Measurements from ENCODE around the gene HOXA4. TPM values are rescaled to one million over a fixed set of nuclear protein-coding genes. Genes with fewer than 3 reads are reported as not detected.
A peak's percentile ranks its signal among the peaks of the same experiment; 100 is the strongest.

Gene HOXA4
- polyA plus RNA-seq, 1 donor from 2014 or later, result not detected

GRCh38 chr7:27117887-27118491 lies 12.6 kb downstream of the HOXA4 start:
- Mint-ChIP-seq H3K4me1 (no peaks in the 10 kb centered on the region), H3K4me3 (no peak overlapping the region), H3K27ac (no peak overlapping the region), H3K36me3 (peaks cover 2% of the 10 kb centered on the region), H3K27me3 (peaks cover 2% of the 10 kb centered on the region), H3K9me3 (no peaks in the 10 kb centered on the region)

- peaks cover 2% of the 10 kb centered on the region for H3K36me3 Mint-ChIP-seq
- H3K4me3 Mint-ChIP-seq, result no peak overlapping the region
- H3K27ac Mint-ChIP-seq, result no peak overlapping the region
- peaks cover 2% of the 10 kb centered on the region for H3K27me3 Mint-ChIP-seq
- H3K9me3 Mint-ChIP-seq, result no peaks in the 10 kb centered on the region
- no peaks in the 10 kb centered on the region for H3K4me1 Mint-ChIP-seq
Observed at GRCh38 chr7:27116962-27117886, 13.3 kb downstream of the HOXA4 start.

- Mint-ChIP-seq H3K27ac (no peak overlapping the region), H3K4me3 (no peak overlapping the region), H3K36me3 (no peaks in the 10 kb centered on the region), H3K4me1 (no peaks in the 10 kb centered on the region), H3K27me3 (peaks cover 2% of the 10 kb centered on the region), H3K9me3 (no peaks in the 10 kb centered on the region)
Observed at GRCh38 chr7:27116031-27116961, 14.3 kb downstream of the HOXA4 start.

DNA sequence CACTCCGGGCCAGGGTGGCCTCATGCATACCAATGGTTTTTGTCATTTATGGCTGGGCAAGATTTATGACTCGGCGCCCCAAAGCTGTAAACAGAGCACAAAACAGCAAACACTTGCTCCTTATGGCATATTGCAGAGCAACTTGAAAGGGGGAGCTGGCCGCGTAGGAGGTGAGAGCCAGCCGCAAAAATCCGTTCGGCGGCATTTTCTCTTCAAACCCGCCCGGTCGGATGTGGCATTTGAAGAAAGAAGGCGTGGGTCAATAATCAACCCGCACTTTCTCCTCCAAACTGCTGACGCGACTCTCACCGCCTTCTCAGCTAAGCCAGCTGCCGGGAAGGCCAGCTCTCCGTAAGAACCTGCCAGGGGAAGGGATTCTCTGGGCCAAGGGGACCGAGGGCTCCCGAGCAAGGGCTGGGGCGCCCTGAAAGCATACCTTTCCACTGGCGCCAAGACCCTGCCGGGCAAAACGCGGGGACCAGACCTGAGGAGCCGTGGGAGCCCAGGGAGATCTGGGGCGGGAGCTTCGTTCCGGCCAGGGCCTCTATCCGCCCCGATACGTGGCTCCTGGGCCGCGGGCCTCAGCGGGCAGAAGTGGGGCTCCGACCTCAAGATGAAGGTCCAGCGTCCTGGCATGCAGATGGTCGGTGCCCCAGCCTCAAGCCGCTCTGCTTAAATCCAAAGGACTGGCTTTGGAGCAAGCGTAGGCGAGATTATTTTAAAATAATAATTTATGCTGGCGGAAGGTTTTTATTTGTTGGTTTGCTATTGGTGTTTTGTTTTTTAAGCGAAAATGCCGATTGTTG lies 15.1 kb downstream of the HOXA4 start:
- H3K27me3 Mint-ChIP-seq, result peaks cover 2% of the 10 kb centered on the region
- no peaks in the 10 kb centered on the region for H3K9me3 Mint-ChIP-seq
- no peak overlapping the region for H3K4me3 Mint-ChIP-seq
- H3K36me3 Mint-ChIP-seq, result no peaks in the 10 kb centered on the region
- no peaks in the 10 kb centered on the region for H3K4me1 Mint-ChIP-seq
- H3K27ac Mint-ChIP-seq, result peak overlapping the region in 1 of 3 donors; percentile 13

- no peaks in the 10 kb centered on the region for H3K36me3 Mint-ChIP-seq
- no peaks in the 10 kb centered on the region for H3K4me1 Mint-ChIP-seq
- no peaks in the 10 kb centered on the region for H3K9me3 Mint-ChIP-seq
- H3K27ac Mint-ChIP-seq, result peak overlapping the region in 1 of 3 donors; percentile 13
- H3K4me3 Mint-ChIP-seq, result no peak overlapping the region
- H3K27me3 Mint-ChIP-seq, result peaks cover 2% of the 10 kb centered on the region
Observed at GRCh38 chr7:27114881-27115220, 15.7 kb downstream of the HOXA4 start.

- Mint-ChIP-seq H3K4me1 (no peaks in the 10 kb centered on the region), H3K4me3 (no peak overlapping the region), H3K27ac (no peak overlapping the region), H3K27me3 (peaks cover 2% of the 10 kb centered on the region), H3K36me3 (no peaks in the 10 kb centered on the region), H3K9me3 (no peaks in the 10 kb centered on the region)
Observed at GRCh38 chr7:27113991-27114769, 16.4 kb downstream of the HOXA4 start.

GRCh38 chr7:27112955-27113949 lies 17.3 kb downstream of the HOXA4 start:
- no peak overlapping the region for H3K4me3 Mint-ChIP-seq

GRCh38 chr7:27112361-27112760 lies 18.2 kb downstream of the HOXA4 start:
- Mint-ChIP-seq H3K27me3 (peaks cover 2% of the 10 kb centered on the region), H3K4me3 (no peak overlapping the region)

More at GRCh38 chr7:27112955-27113949, 17.3 kb downstream of the HOXA4 start:
- peaks cover 2% of the 10 kb centered on the region for H3K27me3 Mint-ChIP-seq
- H3K9me3 Mint-ChIP-seq, result no peaks in the 10 kb centered on the region
- H3K4me1 Mint-ChIP-seq, result no peaks in the 10 kb centered on the region
- peaks cover 2% of the 10 kb centered on the region for H3K36me3 Mint-ChIP-seq
- H3K27ac Mint-ChIP-seq, result no peak overlapping the region

DNA sequence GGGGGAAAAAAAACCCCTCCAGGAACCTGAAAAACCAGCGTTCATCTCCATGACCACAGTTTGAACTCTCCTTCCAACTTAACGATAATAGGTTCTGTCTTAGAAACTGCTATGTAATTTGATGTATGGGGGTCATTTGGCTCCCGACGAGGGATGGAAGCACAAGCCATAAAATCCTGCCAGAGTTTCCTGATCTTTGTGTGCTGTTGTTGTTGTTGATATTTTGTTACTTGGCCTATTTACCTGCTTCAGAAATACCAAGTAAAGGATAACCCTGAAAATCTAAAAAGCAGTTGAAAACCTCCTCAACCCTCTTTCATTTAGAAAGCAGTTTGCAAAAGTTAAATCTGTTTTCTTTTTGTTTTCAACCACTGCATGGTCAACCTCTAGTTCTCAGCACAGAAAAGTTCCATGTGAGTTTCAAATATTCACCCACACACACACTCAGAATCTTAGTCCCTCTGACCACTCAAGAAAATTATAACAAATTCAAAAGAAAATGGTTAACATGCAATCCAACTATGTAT lies 18.7 kb downstream of the HOXA4 start:
- H3K4me1 Mint-ChIP-seq, result peaks cover 0 to 1% (median 0%) of the 10 kb centered on the region in 3 donors
- H3K27ac Mint-ChIP-seq, result no peak overlapping the region
- peaks cover 2% of the 10 kb centered on the region for H3K36me3 Mint-ChIP-seq
- H3K4me3 Mint-ChIP-seq, result no peak overlapping the region
- no peaks in the 10 kb centered on the region for H3K9me3 Mint-ChIP-seq
- peaks cover 2% of the 10 kb centered on the region for H3K27me3 Mint-ChIP-seq

More at GRCh38 chr7:27112361-27112760, 18.2 kb downstream of the HOXA4 start:
- Mint-ChIP-seq H3K36me3 (peaks cover 2% of the 10 kb centered on the region), H3K9me3 (no peaks in the 10 kb centered on the region), H3K27ac (no peak overlapping the region), H3K4me1 (peaks cover 0 to 1% (median 0%) of the 10 kb centered on the region in 3 donors)

- Mint-ChIP-seq H3K4me3 (no peak overlapping the region), H3K4me1 (peaks cover 0 to 1% (median 0%) of the 10 kb centered on the region in 3 donors), H3K27me3 (peaks cover 2% of the 10 kb centered on the region), H3K27ac (no peak overlapping the region), H3K36me3 (peaks cover 2% of the 10 kb centered on the region), H3K9me3 (no peaks in the 10 kb centered on the region)
Observed at GRCh38 chr7:27111042-27111750, 19.4 kb downstream of the HOXA4 start.

DNA sequence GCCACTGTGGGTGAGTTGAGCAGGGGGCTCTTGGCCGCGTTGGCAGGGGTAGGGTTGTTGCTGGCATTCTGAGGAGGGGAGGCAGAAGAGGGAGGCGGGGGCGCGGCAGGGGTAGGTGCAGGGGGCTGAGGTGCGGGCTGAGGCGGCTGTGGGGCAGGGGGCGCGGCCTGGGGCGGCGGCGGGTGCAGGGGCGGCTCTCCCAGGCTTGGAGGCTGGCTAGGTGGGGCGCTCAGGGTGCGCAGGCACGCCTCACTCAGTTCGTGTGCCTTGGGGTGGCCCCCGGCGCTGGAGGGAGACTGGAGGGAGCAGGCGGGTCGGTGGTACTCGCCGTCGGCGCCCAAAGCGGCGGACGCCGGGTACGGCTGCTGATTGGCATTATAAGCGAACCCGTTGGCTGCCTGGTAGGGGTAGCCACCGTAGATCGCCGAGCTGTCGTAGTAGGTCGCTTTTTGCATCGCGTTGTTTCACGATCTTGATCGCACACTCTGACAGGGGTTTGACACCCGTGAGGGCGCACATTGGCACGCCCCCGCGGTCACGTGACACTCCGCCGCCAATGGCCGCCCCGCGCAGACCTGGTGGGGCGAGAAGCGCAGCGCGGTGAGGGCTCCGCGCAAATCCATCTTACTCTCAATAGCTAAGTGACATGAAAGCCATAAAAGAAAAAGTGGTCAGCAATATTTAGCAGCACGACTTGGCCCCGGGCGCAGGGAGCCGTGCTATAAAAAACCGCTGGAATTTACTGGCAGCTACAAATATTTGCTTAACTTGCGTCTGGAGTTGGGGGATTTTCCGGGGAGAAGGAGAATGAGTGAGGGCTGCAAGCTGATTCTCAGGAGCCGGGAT lies 20.1 kb downstream of the HOXA4 start:
- H3K27ac Mint-ChIP-seq, result no peak overlapping the region
- H3K36me3 Mint-ChIP-seq, result peaks cover 2% of the 10 kb centered on the region
- H3K4me3 Mint-ChIP-seq, result no peak overlapping the region
- no peaks in the 10 kb centered on the region for H3K9me3 Mint-ChIP-seq
- H3K27me3 Mint-ChIP-seq, result peaks cover under 1% of the 10 kb centered on the region
- peaks cover 0 to 1% (median 0%) of the 10 kb centered on the region in 3 donors for H3K4me1 Mint-ChIP-seq
